ENCODE data around the gene MEOX2. TPM values are rescaled to one million over a fixed set of nuclear protein-coding genes. Genes with fewer than 3 reads are reported as not detected.

MEOX2 gene
- polyA plus RNA-seq, 4 donors = 0.78 to 2.4 TPM; not detected in 2

GRCh38 chr7:15581352-15581951 lies 105.0 kb downstream of the MEOX2 start:
- no peaks in the 10 kb centered on the region for H3K36me3 ChIP-seq (ENCODE audit: control insufficient read depth in 3 of 3, insufficient read depth in 2 of 3, low read depth in 1 of 3, low read length in 3 of 3)
- peaks cover 2 to 10% of the 10 kb centered on the region in 2 donors for H3K9me3 ChIP-seq (ENCODE audit: control insufficient read depth in 2 of 2, insufficient read depth in 1 of 2, low read depth in 1 of 2, low read length in 1 of 2)
- no peak overlapping the region for H3K4me3 ChIP-seq (ENCODE audit: low read depth in 1 of 3, low read length in 3 of 3)
- WGBS, 3 donors = 49 to 58% (median 50%) methylated on average over 3 of the region's 3 CpGs
- no peaks in the 10 kb centered on the region for H3K27me3 ChIP-seq (ENCODE audit: control insufficient read depth in 3 of 3, insufficient read depth in 3 of 3, low read length in 3 of 3)
- no peak overlapping the region for H3K27ac ChIP-seq (ENCODE audit: low read depth in 1 of 3, low read length in 2 of 3)
- DNase-seq (no peak), FAIRE-seq (no peak)
- H3K4me1 ChIP-seq (ENCODE audit: control insufficient read depth in 3 of 3, insufficient read depth in 2 of 3, low read depth in 1 of 3, low read length in 2 of 3) = peaks cover 0 to 4% (median 0%) of the 10 kb centered on the region in 3 donors

- Histone ChIP-seq H3K9me3 (ENCODE audit: control insufficient read depth in 2 of 2, insufficient read depth in 1 of 2, low read depth in 1 of 2, low read length in 1 of 2) (peaks cover 2 to 6% of the 10 kb centered on the region in 2 donors), H3K27me3 (ENCODE audit: control insufficient read depth in 3 of 3, insufficient read depth in 3 of 3, low read length in 3 of 3) (no peaks in the 10 kb centered on the region), H3K27ac (ENCODE audit: low read depth in 1 of 3, low read length in 2 of 3) (no peak overlapping the region), H3K4me1 (ENCODE audit: control insufficient read depth in 3 of 3, insufficient read depth in 2 of 3, low read depth in 1 of 3, low read length in 2 of 3) (peaks cover 0 to 4% (median 0%) of the 10 kb centered on the region in 3 donors), H3K36me3 (ENCODE audit: control insufficient read depth in 3 of 3, insufficient read depth in 2 of 3, low read depth in 1 of 3, low read length in 3 of 3) (no peaks in the 10 kb centered on the region), H3K4me3 (ENCODE audit: low read depth in 1 of 3, low read length in 3 of 3) (no peak overlapping the region)
- WGBS, 3 donors = 19 to 50% (median 38%) methylated on average over 3 of the region's 3 CpGs
- DNase-seq (peak; percentile 49 to 72), FAIRE-seq (no peak)
Measured at GRCh38 chr7:15580604-15581351, 105.7 kb downstream of the MEOX2 start.

- WGBS, 3 donors = 89 to 95% (median 93%) methylated on average over 2 of the region's 2 CpGs
- H3K4me3 ChIP-seq (ENCODE audit: low read depth in 1 of 3, low read length in 3 of 3) = no peak overlapping the region
- FAIRE-seq = no peak
- no peak for DNase-seq
- H3K27ac ChIP-seq (ENCODE audit: low read depth in 1 of 3, low read length in 2 of 3) = no peak overlapping the region
- H3K4me1 ChIP-seq (ENCODE audit: control insufficient read depth in 3 of 3, insufficient read depth in 2 of 3, low read depth in 1 of 3, low read length in 2 of 3) = peaks cover 0 to 4% (median 0%) of the 10 kb centered on the region in 3 donors
- no peaks in the 10 kb centered on the region for H3K9me3 ChIP-seq (ENCODE audit: control insufficient read depth in 2 of 2, insufficient read depth in 1 of 2, low read depth in 1 of 2, low read length in 1 of 2)
- H3K36me3 ChIP-seq (ENCODE audit: control insufficient read depth in 3 of 3, insufficient read depth in 2 of 3, low read depth in 1 of 3, low read length in 3 of 3) = no peaks in the 10 kb centered on the region
- H3K27me3 ChIP-seq (ENCODE audit: control insufficient read depth in 3 of 3, insufficient read depth in 3 of 3, low read length in 3 of 3) = no peaks in the 10 kb centered on the region
Measured at GRCh38 chr7:15577600-15577999, 108.9 kb downstream of the MEOX2 start.

GRCh38 chr7:15571301-15571878 lies 115.1 kb downstream of the MEOX2 start:
- 16 to 38% (median 18%) methylated on average over 3 of the region's 3 CpGs for WGBS, 3 donors
- no peak overlapping the region for H3K4me3 ChIP-seq (ENCODE audit: low read depth in 1 of 3, low read length in 3 of 3)
- H3K4me1 ChIP-seq (ENCODE audit: control insufficient read depth in 3 of 3, insufficient read depth in 2 of 3, low read depth in 1 of 3, low read length in 2 of 3) = peaks cover 0 to 2% (median 0%) of the 10 kb centered on the region in 3 donors
- DNase-seq (peak; percentile 64 to 78), FAIRE-seq (no peak)
- no peaks in the 10 kb centered on the region for H3K27me3 ChIP-seq (ENCODE audit: control insufficient read depth in 3 of 3, insufficient read depth in 3 of 3, low read length in 3 of 3)
- H3K36me3 ChIP-seq (ENCODE audit: control insufficient read depth in 3 of 3, insufficient read depth in 2 of 3, low read depth in 1 of 3, low read length in 3 of 3) = no peaks in the 10 kb centered on the region
- no peaks in the 10 kb centered on the region for H3K9me3 ChIP-seq (ENCODE audit: control insufficient read depth in 2 of 2, insufficient read depth in 1 of 2, low read depth in 1 of 2, low read length in 1 of 2)
- peak overlapping the region in 1 of 3 donors; percentile 36 for H3K27ac ChIP-seq (ENCODE audit: low read depth in 1 of 3, low read length in 2 of 3)

GRCh38 chr7:15567652-15568051 lies 118.8 kb downstream of the MEOX2 start:
- Histone ChIP-seq H3K9me3 (ENCODE audit: control insufficient read depth in 2 of 2, insufficient read depth in 1 of 2, low read depth in 1 of 2, low read length in 1 of 2) (no peaks in the 10 kb centered on the region), H3K4me3 (ENCODE audit: low read depth in 1 of 3, low read length in 3 of 3) (no peak overlapping the region), H3K4me1 (ENCODE audit: control insufficient read depth in 3 of 3, insufficient read depth in 2 of 3, low read depth in 1 of 3, low read length in 2 of 3) (peaks cover 0 to 2% (median 0%) of the 10 kb centered on the region in 3 donors), H3K27ac (ENCODE audit: low read depth in 1 of 3, low read length in 2 of 3) (no peak overlapping the region), H3K27me3 (ENCODE audit: control insufficient read depth in 3 of 3, insufficient read depth in 3 of 3, low read length in 3 of 3) (no peaks in the 10 kb centered on the region), H3K36me3 (ENCODE audit: control insufficient read depth in 3 of 3, insufficient read depth in 2 of 3, low read depth in 1 of 3, low read length in 3 of 3) (no peaks in the 10 kb centered on the region)
- 64 to 82% (median 78%) methylated on average over 2 of the region's 2 CpGs for WGBS, 3 donors
- DNase-seq = no peak
- no peak for FAIRE-seq

GRCh38 chr7:15567036-15567435 lies 119.4 kb downstream of the MEOX2 start:
- Histone ChIP-seq H3K9me3 (ENCODE audit: control insufficient read depth in 2 of 2, insufficient read depth in 1 of 2, low read depth in 1 of 2, low read length in 1 of 2) (no peaks in the 10 kb centered on the region), H3K27me3 (ENCODE audit: control insufficient read depth in 3 of 3, insufficient read depth in 3 of 3, low read length in 3 of 3) (no peaks in the 10 kb centered on the region), H3K36me3 (ENCODE audit: control insufficient read depth in 3 of 3, insufficient read depth in 2 of 3, low read depth in 1 of 3, low read length in 3 of 3) (no peaks in the 10 kb centered on the region), H3K4me1 (ENCODE audit: control insufficient read depth in 3 of 3, insufficient read depth in 2 of 3, low read depth in 1 of 3, low read length in 2 of 3) (peaks cover 0 to 2% (median 0%) of the 10 kb centered on the region in 3 donors), H3K4me3 (ENCODE audit: low read depth in 1 of 3, low read length in 3 of 3) (no peak overlapping the region), H3K27ac (ENCODE audit: low read depth in 1 of 3, low read length in 2 of 3) (no peak overlapping the region)
- DNase-seq (no peak), FAIRE-seq (no peak)
- 72 to 87% (median 81%) methylated on average over 3 of the region's 3 CpGs for WGBS, 3 donors

- no peak overlapping the region for H3K27ac ChIP-seq (ENCODE audit: low read depth in 1 of 3, low read length in 2 of 3)
- FAIRE-seq (no peak), DNase-seq (no peak)
- H3K36me3 ChIP-seq (ENCODE audit: control insufficient read depth in 3 of 3, insufficient read depth in 2 of 3, low read depth in 1 of 3, low read length in 3 of 3) = no peaks in the 10 kb centered on the region
- no peak overlapping the region for H3K4me3 ChIP-seq (ENCODE audit: low read depth in 1 of 3, low read length in 3 of 3)
- peaks cover 0 to under 1% (median 0%) of the 10 kb centered on the region in 3 donors for H3K4me1 ChIP-seq (ENCODE audit: control insufficient read depth in 3 of 3, insufficient read depth in 2 of 3, low read depth in 1 of 3, low read length in 2 of 3)
- no peaks in the 10 kb centered on the region for H3K9me3 ChIP-seq (ENCODE audit: control insufficient read depth in 2 of 2, insufficient read depth in 1 of 2, low read depth in 1 of 2, low read length in 1 of 2)
- no peaks in the 10 kb centered on the region for H3K27me3 ChIP-seq (ENCODE audit: control insufficient read depth in 3 of 3, insufficient read depth in 3 of 3, low read length in 3 of 3)
- WGBS, 3 donors = 74 to 86% (median 86%) methylated on average over 5 of the region's 5 CpGs
Measured at GRCh38 chr7:15566476-15566875, 120.0 kb downstream of the MEOX2 start.

- H3K27ac ChIP-seq (ENCODE audit: low read depth in 1 of 3, low read length in 2 of 3) = peak within 1 kb of the TSS; percentile 61 to 84 (median 80)
- DNase-seq (peak; percentile 85 to 93), FAIRE-seq (no peak)
- H3K4me3 ChIP-seq (ENCODE audit: low read depth in 1 of 3, low read length in 3 of 3) = peak within 1 kb of the TSS in 2 of 3 donors; percentile 46 to 68
- 13 to 50% (median 23%) methylated on average over 5 of the region's 5 CpGs for WGBS, 3 donors
- no peaks in the 10 kb centered on the region for H3K27me3 ChIP-seq (ENCODE audit: control insufficient read depth in 3 of 3, insufficient read depth in 3 of 3, low read length in 3 of 3)
- no peaks in the 10 kb centered on the region for H3K9me3 ChIP-seq (ENCODE audit: control insufficient read depth in 2 of 2, insufficient read depth in 1 of 2, low read depth in 1 of 2, low read length in 1 of 2)
- H3K4me1 ChIP-seq (ENCODE audit: control insufficient read depth in 3 of 3, insufficient read depth in 2 of 3, low read depth in 1 of 3, low read length in 2 of 3) = peaks cover 0 to 4% (median 0%) of the 10 kb centered on the region in 3 donors
- no peaks in the 10 kb centered on the region for H3K36me3 ChIP-seq (ENCODE audit: control insufficient read depth in 3 of 3, insufficient read depth in 2 of 3, low read depth in 1 of 3, low read length in 3 of 3)
Measured at GRCh38 chr7:15561835-15562234, 124.6 kb downstream of the MEOX2 start, which contains the start of gene AGMO. Gene AGMO (minus strand): TSS chr7:15562015.
